SU-DHL-6 (cell line): Measurements from ENCODE around the gene INPP5E.

Experiments
- EZH2phosphoT487 ChIP-seq: fragments of 200-600 bp; sonication (generic), shearing (Covaris generic); conservative IDR thresholded peaks from 2 replicates; pipeline ENCODE4 v1.6.1; 2018; ENCODE audit warnings: mild to moderate bottlenecking, antibody characterized with exemption, low read length, moderate library complexity, mixed read lengths
- TF ChIP-seq, protein P1 (sequence below): fragments of 200-600 bp; sonication (generic); IDR thresholded peaks from one replicate; pipeline ENCODE4 v1.5.1; 2017; ENCODE audit warnings: antibody characterized with exemption, mild to moderate bottlenecking, low read length, moderate library complexity; ENCODE audit not compliant: insufficient read depth, poor library complexity, severe bottlenecking

- TF ChIP-seq, protein P1, sequence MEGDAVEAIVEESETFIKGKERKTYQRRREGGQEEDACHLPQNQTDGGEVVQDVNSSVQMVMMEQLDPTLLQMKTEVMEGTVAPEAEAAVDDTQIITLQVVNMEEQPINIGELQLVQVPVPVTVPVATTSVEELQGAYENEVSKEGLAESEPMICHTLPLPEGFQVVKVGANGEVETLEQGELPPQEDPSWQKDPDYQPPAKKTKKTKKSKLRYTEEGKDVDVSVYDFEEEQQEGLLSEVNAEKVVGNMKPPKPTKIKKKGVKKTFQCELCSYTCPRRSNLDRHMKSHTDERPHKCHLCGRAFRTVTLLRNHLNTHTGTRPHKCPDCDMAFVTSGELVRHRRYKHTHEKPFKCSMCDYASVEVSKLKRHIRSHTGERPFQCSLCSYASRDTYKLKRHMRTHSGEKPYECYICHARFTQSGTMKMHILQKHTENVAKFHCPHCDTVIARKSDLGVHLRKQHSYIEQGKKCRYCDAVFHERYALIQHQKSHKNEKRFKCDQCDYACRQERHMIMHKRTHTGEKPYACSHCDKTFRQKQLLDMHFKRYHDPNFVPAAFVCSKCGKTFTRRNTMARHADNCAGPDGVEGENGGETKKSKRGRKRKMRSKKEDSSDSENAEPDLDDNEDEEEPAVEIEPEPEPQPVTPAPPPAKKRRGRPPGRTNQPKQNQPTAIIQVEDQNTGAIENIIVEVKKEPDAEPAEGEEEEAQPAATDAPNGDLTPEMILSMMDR, result no peak
- TF ChIP-seq EZH2phosphoT487, result no peak
Measured at GRCh38 chr9:136419092-136419420, 20.6 kb downstream of the INPP5E start.
